HCT116 (cell line): ENCODE measurements around the gene INF2. TPM values are rescaled to one million over a fixed set of nuclear protein-coding genes. Genes with fewer than 3 reads are reported as not detected.

ENCODE experiments used
- ATAC-seq: fragments of 200-7000 bp; cut with Tn5 transposase; 2 replicates; pipeline ENCODE4 v1.9.1; 2020; ENCODE audit warnings: mild to moderate bottlenecking, moderate library complexity
- BruUV-seq: library from RNA; stranded (reverse); fragments of 400-500 nt; replicated peaks from 2 replicates; lab custom pipeline; 2021; lab: Mats Ljungman, UMichigan
- CTCF ChIA-PET: fragments of 300-600 bp; sonication (Branson Sonifier 250); formaldehyde crosslinking; loops from one replicate; lab custom pipeline; 2021; ENCODE audit warnings: antibody characterized with exemption; lab: Charles Lee
- POLR2A ChIA-PET: fragments of 300-600, 350-600 bp; sonication (Branson Sonifier 250); formaldehyde crosslinking; loops from one replicate; lab custom pipeline; 2021; ENCODE audit warnings: antibody characterized with exemption; lab: Charles Lee
- RAD21 ChIA-PET, 2 experiments: fragments of 300-600 bp; sonication (Branson Sonifier 250); formaldehyde crosslinking; loops; one replicate each; lab custom pipeline; 2023; ENCODE audit warnings: low total read pairs in 2 of 2; ENCODE audit not compliant: uncharacterized antibody in 2 of 2, unreplicated experiment in 2 of 2, low non-redundant PET in 1 of 2; lab: Charles Lee
- DNase-seq: peaks from one replicate; pipeline ENCODE4 v3.0.0-alpha.2; 2010; ENCODE audit warnings: low read depth, low spot score
- H2AFZ ChIP-seq: fragments of 200-600 bp; shearing (Covaris generic), sonication (generic); 2 replicates; pipeline ENCODE4 v1.6.1; 2017; ENCODE audit warnings: low read depth, mixed run types, mixed read lengths, antibody characterized with exemption, low read length; ENCODE audit not compliant: poor library complexity, severe bottlenecking
- H3K27ac ChIP-seq: 2 replicates; pipeline ENCODE4 v1.5.1; 2012; ENCODE audit warnings: low read depth, low read length
- H3K27me3 ChIP-seq: fragments of 200-600 bp; sonication (generic); 2 replicates; pipeline ENCODE4 v1.6.1; 2016; ENCODE audit warnings: mixed run types, low read length, mixed read lengths; ENCODE audit not compliant: insufficient read depth
- H3K36me3 ChIP-seq, 2 experiments: fragments of 200-500 bp in 1 of 2; fragments of 200-600 bp in 1 of 2; sonication (Bioruptor generic) in 1 of 2; sonication (generic) in 1 of 2; 2 replicates each; pipeline versions ENCODE4 v1.5.1 to v1.6.1; 2014 to 2016; ENCODE audit warnings: low read length in 2 of 2, inconsistent platforms in 1 of 2, mixed read lengths in 1 of 2, mixed run types in 1 of 2; ENCODE audit not compliant: insufficient read depth in 2 of 2, control insufficient read depth in 1 of 2
- H3K4me1 ChIP-seq, 2 experiments: fragments of 200-600 bp in 1 of 2; sonication (generic) in 1 of 2; 2 replicates each; pipeline versions ENCODE4 v1.5.1 to v1.6.1; 2012 to 2017; ENCODE audit warnings: low read length in 2 of 2, inconsistent platforms in 1 of 2, mild to moderate bottlenecking in 1 of 2, mixed read lengths in 1 of 2, mixed run types in 1 of 2, moderate library complexity in 1 of 2; ENCODE audit not compliant: insufficient read depth in 2 of 2, control insufficient read depth in 1 of 2
- H3K4me2 ChIP-seq: fragments of 200-600 bp; sonication (generic); 2 replicates; pipeline ENCODE4 v1.6.1; 2017; ENCODE audit warnings: mixed run types, low read length, mixed read lengths
- H3K4me3 ChIP-seq, 2 experiments: fragments of 200-600 bp in 1 of 2; sonication (generic) in 1 of 2; replicated peaks in 1 of 2; 2 replicates each; pipeline ENCODE4 v1.5.1; 2011 to 2016; ENCODE audit warnings: low read length in 2 of 2, control low read depth in 1 of 2, low read depth in 1 of 2, mild to moderate bottlenecking in 1 of 2, mixed read lengths in 1 of 2, mixed run types in 1 of 2
- H3K79me2 ChIP-seq: fragments of 200-600 bp; sonication (generic); 2 replicates; pipeline ENCODE4 v1.6.1; 2017; ENCODE audit warnings: mild to moderate bottlenecking, mixed run types, low read length, moderate library complexity, mixed read lengths; ENCODE audit not compliant: insufficient read depth
- H3K9ac ChIP-seq: fragments of 200-600 bp; sonication (generic); 2 replicates; pipeline ENCODE4 v1.6.1; 2016; ENCODE audit warnings: low read length, mixed read lengths
- H3K9me2 ChIP-seq: fragments of 200-600 bp; sonication (generic), shearing (Covaris generic); 2 replicates; pipeline ENCODE4 v1.6.1; 2017; ENCODE audit warnings: mixed run types, mild to moderate bottlenecking, moderate library complexity; ENCODE audit not compliant: insufficient read depth
- H3K9me3 ChIP-seq, 2 experiments: fragments of 200-500 bp in 1 of 2; fragments of 200-600 bp in 1 of 2; sonication (Bioruptor generic) in 1 of 2; sonication (generic) in 1 of 2; 2 replicates each; pipeline ENCODE4 v1.6.1; 2014 to 2017; ENCODE audit warnings: low read length in 2 of 2, mixed read lengths in 2 of 2, inconsistent platforms in 1 of 2, low read depth in 1 of 2, mild to moderate bottlenecking in 1 of 2, mixed run types in 1 of 2, moderate library complexity in 1 of 2; ENCODE audit not compliant: control insufficient read depth in 1 of 2, insufficient read depth in 1 of 2
- H4K20me1 ChIP-seq: fragments of 200-600 bp; sonication (generic), shearing (Covaris generic); 2 replicates; pipeline ENCODE4 v1.6.1; 2017; ENCODE audit warnings: mixed run types, mild to moderate bottlenecking, moderate library complexity; ENCODE audit not compliant: insufficient read depth
- CBX3 ChIP-seq: IDR thresholded peaks from 2 replicates; pipeline ENCODE4 v1.6.1; 2012; ENCODE audit warnings: low read depth
- EGR1 ChIP-seq: IDR thresholded peaks from 2 replicates; pipeline ENCODE4 v1.6.1; 2012; ENCODE audit warnings: low read depth
- ELF1 ChIP-seq: IDR thresholded peaks from 2 replicates; pipeline ENCODE4 v1.6.1; 2012; ENCODE audit warnings: low read depth, borderline replicate concordance
- EZH2phosphoT487 ChIP-seq: fragments of 200-600 bp; IDR thresholded peaks from 2 replicates; pipeline ENCODE4 v1.6.1; 2018; ENCODE audit warnings: antibody characterized with exemption, borderline replicate concordance
- FOSL1 ChIP-seq: IDR thresholded peaks from 2 replicates; pipeline ENCODE4 v1.6.1; 2012; ENCODE audit warnings: low read depth
- JUND ChIP-seq: IDR thresholded peaks from 2 replicates; pipeline ENCODE4 v1.6.1; 2012
- POLR2AphosphoS5 ChIP-seq: IDR thresholded peaks from 2 replicates; pipeline ENCODE4 v1.6.1; 2011; ENCODE audit warnings: mild to moderate bottlenecking, low read depth, low read length, moderate library complexity
- RAD21 ChIP-seq: IDR thresholded peaks from 2 replicates; pipeline ENCODE4 v1.6.1; 2012; ENCODE audit warnings: low read depth, mild to moderate bottlenecking
- SIN3A ChIP-seq: IDR thresholded peaks from 2 replicates; pipeline ENCODE4 v1.6.1; 2012; ENCODE audit warnings: low read depth
- SP1 ChIP-seq: IDR thresholded peaks from 2 replicates; pipeline ENCODE4 v1.6.1; 2012; ENCODE audit warnings: low read depth
- TCF7L2 ChIP-seq: IDR thresholded peaks from 2 replicates; pipeline ENCODE4 v1.7.0; 2011; ENCODE audit warnings: borderline replicate concordance, inconsistent platforms; ENCODE audit not compliant: insufficient read depth, insufficient read length; ENCODE audit errors: extremely low read depth
- ZNF274 ChIP-seq: fragments of 200-500 bp; sonication (Bioruptor generic); IDR thresholded peaks from 2 replicates; pipeline ENCODE4 v1.6.1; 2014; ENCODE audit warnings: mild to moderate bottlenecking, low read depth, low read length, inconsistent platforms
- intact Hi-C: fragments of 100-400 bp; cut with micrococcal nuclease; formaldehyde crosslinking; loops from 2 replicates; pipeline ENCODE4 v1.10.0; 2022
- total RNA-seq: library from RNA; stranded (reverse); gene quantifications from one replicate; pipeline ENCODE4 v1.2.1, GENCODE V29; 2021; ENCODE audit not compliant: unreplicated experiment
- TF ChIP-seq, protein P1 (sequence below): IDR thresholded peaks from 2 replicates; pipeline ENCODE4 v1.6.1; 2012
- TF ChIP-seq, protein P2 (sequence below), 3 experiments: fragments of 200-600 bp in 1 of 3; sonication (generic) in 1 of 3; IDR thresholded peaks in 2 of 3; conservative IDR thresholded peaks in 1 of 3; 2 replicates each; pipeline ENCODE4 v1.5.1; 2012 to 2017; ENCODE audit warnings: low read depth in 2 of 3, low read length in 2 of 3, antibody characterized with exemption in 1 of 3, borderline replicate concordance in 1 of 3, control low read depth in 1 of 3, mild to moderate bottlenecking in 1 of 3, mixed read lengths in 1 of 3, mixed run types in 1 of 3, moderate library complexity in 1 of 3; ENCODE audit not compliant: insufficient read depth in 1 of 3

Gene INF2
- total RNA-seq, 1 experiment from 2014 or later, result 95.8 TPM

- no peaks in the 10 kb centered on the region for H3K27me3 ChIP-seq
- ChIA-PET CTCF (interaction anchor here (0.7 kb wide), 1 partner anchor 11 kb away, joined by 3 read pairs; no protein-coding TSS in a partner anchor), RAD21 (no interaction called here), POLR2A (no interaction called here)
- H3K9me3 ChIP-seq, result peaks cover 8 to 26% of the 10 kb centered on the region in 2 experiments; a peak in 2 of 4 replicates
- BruUV-seq, result no TSS peak
- H3K36me3 ChIP-seq, result no peaks in the 10 kb centered on the region
- intact Hi-C loops, result no loop called here
- no peaks in the 10 kb centered on the region for H4K20me1 ChIP-seq
- no peaks in the 10 kb centered on the region for H3K79me2 ChIP-seq
- TF ChIP-seq EZH2phosphoT487 (no peak), EGR1 (no peak), ELF1 (no peak), ZNF274 (no peak), SIN3A (no peak), POLR2AphosphoS5 (no peak), JUND (no peak), TCF7L2 (no peak), CBX3 (no peak)
- peaks cover 0 to 5% of the 10 kb centered on the region in 2 experiments; a peak in 1 of 4 replicates for H3K4me1 ChIP-seq
- no peak for DNase-seq
- no peak overlapping the region for H2AFZ ChIP-seq
- H3K4me3 ChIP-seq, result no peak overlapping the region
- no peak overlapping the region for H3K27ac ChIP-seq
- no peaks in the 10 kb centered on the region for H3K9me2 ChIP-seq
- no peak overlapping the region for H3K9ac ChIP-seq
- ATAC-seq, result no peak
- H3K4me2 ChIP-seq, result no peak overlapping the region
Observed at GRCh38 chr14:104655128-104655848, 34.1 kb upstream of the INF2 start.

DNA sequence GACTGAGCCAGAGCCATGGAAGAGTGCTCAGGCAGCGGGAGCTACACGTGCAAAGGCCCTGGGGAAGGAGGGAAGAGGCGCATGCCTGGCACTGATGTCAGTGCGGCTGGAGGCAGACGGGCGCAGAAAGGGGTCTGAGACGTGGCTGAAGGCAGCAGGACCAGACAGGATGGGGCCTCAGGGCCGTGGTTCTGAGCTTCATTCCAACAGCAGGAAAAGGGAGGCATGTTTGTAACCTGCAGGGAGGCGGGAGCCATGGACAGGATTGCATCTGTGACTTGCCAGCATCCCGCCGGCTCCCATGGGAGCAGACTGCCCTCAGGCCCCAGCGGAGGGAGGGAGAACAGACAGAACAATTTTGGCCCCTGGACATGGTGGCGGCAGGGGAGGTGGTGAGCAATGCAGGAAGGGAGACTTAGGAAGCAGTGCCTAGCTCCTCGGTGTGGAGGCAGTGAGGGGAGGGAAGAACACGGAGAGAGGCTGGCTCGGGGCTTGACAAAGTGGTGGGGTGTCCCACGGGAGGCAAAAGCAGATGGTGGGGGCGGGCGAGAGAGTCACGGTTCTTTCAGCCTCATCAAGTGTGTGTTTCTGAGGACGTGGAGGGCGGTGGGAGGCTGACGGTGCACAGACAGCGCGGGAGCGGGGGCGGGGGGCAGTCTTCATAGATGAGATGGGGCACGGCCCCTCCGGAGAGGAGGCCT is 33.3 kb upstream of the INF2 start:
- no peak for DNase-seq
- TF ChIP-seq, protein P1, sequence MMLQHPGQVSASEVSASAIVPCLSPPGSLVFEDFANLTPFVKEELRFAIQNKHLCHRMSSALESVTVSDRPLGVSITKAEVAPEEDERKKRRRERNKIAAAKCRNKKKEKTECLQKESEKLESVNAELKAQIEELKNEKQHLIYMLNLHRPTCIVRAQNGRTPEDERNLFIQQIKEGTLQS, result no peak
- TF ChIP-seq FOSL1 (no peak), RAD21 (no peak), CBX3 (no peak), SP1 (no peak), POLR2AphosphoS5 (no peak), TCF7L2 (no peak)
- TF ChIP-seq, protein P2, sequence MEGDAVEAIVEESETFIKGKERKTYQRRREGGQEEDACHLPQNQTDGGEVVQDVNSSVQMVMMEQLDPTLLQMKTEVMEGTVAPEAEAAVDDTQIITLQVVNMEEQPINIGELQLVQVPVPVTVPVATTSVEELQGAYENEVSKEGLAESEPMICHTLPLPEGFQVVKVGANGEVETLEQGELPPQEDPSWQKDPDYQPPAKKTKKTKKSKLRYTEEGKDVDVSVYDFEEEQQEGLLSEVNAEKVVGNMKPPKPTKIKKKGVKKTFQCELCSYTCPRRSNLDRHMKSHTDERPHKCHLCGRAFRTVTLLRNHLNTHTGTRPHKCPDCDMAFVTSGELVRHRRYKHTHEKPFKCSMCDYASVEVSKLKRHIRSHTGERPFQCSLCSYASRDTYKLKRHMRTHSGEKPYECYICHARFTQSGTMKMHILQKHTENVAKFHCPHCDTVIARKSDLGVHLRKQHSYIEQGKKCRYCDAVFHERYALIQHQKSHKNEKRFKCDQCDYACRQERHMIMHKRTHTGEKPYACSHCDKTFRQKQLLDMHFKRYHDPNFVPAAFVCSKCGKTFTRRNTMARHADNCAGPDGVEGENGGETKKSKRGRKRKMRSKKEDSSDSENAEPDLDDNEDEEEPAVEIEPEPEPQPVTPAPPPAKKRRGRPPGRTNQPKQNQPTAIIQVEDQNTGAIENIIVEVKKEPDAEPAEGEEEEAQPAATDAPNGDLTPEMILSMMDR (IDR thresholded peaks at IDR 0.05 in 2 of 3, conservative IDR thresholded peaks at IDR 0.05 in 1 of 3; ENCODE audit: borderline replicate concordance in 1 of 3, insufficient read depth in 1 of 3, low read depth in 2 of 3, low read length in 2 of 3), result no peak
- TF ChIP-seq, all 23 proteins: peak for 0
- ATAC-seq, result no peak
- Histone ChIP-seq H3K9me3 (peaks cover 8 to 27% of the 10 kb centered on the region in 2 experiments; a peak in 2 of 4 replicates), H2AFZ (no peak overlapping the region), H3K4me2 (no peak overlapping the region), H3K36me3 (no peaks in the 10 kb centered on the region), H3K79me2 (no peaks in the 10 kb centered on the region), H3K4me3 (no peak overlapping the region), H3K27me3 (no peaks in the 10 kb centered on the region), H3K4me1 (no peaks in the 10 kb centered on the region), H3K9ac (no peak overlapping the region), H4K20me1 (no peaks in the 10 kb centered on the region), H3K27ac (no peak overlapping the region), H3K9me2 (no peaks in the 10 kb centered on the region)
- ChIA-PET RAD21 (no interaction called here), POLR2A (no interaction called here), CTCF (no interaction called here)
- no TSS peak for BruUV-seq
- intact Hi-C loops, result no loop called here
